GM10847 (cell line): ENCODE data around the gene CDHR2.

Experiments used
- POLR2A ChIP-seq: IDR thresholded peaks from 2 replicates; pipeline ENCODE4 v1.6.1; 2011; ENCODE audit not compliant: insufficient read length; ENCODE audit errors: extremely low read depth

Gene CDHR2

DNA sequence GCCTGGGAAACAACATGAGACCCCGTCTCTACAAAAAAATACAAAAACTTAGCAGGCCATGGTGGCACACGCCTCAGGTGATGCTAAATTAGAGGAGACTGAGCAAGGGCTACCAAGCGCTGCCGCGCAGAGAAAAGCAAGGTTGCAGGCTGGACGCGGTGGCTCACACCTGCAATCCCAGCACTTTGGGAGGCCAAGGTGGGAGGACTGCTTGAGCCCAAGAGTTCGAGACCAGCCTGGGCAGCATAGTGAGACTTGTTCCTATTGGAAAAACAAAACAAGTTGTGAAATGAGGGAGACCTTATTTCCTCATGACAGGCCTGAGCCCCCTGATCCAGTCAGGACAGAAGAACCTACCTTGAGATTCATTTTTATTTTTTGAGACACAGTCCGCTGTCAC lies 23.5 kb upstream of the CDHR2 start:
- TF ChIP-seq POLR2A = no peak

DNA sequence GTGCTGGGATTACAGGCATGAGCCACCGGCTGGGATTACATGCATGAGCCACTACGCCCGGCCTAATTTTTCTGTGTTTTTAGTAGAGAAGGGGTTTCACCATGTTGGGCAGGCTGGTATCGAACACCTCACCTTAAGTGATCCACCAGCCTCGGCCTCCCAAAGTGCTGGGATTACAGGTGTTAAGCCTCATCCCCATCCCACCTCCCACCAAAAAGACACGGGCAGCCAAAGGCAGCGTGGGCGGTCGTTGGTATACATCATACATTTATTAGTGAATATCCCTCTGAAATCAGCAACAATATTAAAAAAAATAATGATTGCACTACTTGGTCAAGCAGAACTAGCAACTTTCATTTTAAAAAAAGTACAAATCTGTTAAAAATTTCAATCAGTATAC lies 22.7 kb upstream of the CDHR2 start:
- no peak for TF ChIP-seq POLR2A

DNA sequence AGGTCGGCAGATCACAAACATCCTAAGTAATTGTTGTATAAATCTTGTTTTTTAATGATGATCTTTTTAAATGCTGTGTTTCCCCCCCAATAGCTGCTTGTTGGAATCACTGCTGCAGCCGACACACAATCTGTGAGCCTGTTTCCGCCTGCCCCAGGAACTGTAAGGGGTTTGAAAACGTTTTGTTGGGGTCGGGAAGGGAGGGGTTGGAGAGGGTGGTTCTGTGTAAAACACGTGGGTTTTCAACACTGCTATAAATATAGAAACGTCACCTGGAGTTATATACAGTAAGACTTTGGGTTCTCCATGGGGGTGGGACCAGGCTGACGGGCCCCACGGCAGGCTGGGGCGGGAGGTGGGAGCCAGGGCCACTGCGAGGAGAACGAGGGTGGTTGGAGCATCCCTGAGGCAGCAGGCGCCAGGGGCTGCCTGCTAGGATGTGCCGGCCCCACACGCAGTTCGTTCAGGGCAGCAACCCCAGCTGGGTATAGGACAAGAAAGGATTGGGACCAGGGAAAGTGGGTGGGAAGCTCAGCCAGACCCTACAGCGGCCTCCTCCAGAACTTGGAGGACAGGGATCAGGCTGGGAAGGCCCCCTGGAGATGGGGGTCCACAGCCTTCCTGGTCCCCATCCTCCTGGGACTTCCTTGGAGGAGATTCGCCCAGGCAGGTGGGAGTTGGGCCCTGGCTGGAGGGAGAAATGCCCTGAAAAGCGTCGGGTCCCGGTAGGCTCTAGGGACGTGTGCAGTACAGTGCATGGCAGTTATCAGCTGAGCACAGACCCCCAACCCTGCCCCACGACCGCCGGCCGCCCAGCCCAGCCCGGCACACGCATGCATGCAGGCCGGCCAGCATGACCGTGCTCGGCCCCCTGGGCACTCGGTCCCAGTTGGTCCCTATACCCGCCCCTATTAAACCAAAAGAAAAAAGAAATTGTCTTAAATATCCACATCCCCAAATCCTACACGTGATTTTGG lies 21.6 kb upstream of the CDHR2 start:
- no peak for TF ChIP-seq POLR2A

DNA sequence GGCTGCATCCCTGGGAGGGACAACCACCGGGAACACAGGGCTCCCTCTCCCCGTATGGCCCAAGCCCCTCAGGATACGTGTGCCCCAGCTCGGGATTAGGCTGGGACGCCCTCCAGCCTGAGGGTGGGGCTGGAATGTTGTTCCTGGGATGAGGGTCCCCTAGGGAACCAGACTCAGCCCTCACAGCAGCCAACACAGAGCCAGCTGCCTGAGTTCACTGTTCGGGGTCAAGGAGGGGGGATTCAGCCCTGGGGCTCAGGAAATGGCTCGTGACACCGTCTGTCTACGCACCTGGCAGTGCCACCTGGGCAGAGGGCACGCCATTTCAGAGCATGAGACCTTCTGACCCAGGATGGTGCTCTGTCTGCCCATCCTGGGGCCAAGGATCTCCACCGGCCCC lies 20.8 kb upstream of the CDHR2 start:
- TF ChIP-seq POLR2A = no peak

DNA sequence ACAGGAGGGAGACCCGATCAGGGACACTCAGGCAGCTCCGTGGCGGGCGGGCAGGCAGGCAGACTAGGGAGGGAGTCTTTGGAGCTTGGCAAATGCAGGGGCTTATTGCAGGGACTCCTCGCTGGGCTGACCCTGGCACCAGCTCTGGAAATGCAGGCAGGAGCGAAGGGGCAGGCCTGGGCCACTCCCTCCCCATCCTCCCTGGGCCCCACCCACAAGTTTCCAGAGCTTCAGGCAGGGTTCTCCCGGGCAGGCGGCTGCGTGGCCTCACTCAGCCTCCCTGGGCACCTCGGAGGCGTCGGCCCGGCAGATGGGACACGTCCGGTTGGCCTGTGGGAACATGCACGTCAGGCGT lies 20.4 kb upstream of the CDHR2 start:
- TF ChIP-seq POLR2A = no peak

DNA sequence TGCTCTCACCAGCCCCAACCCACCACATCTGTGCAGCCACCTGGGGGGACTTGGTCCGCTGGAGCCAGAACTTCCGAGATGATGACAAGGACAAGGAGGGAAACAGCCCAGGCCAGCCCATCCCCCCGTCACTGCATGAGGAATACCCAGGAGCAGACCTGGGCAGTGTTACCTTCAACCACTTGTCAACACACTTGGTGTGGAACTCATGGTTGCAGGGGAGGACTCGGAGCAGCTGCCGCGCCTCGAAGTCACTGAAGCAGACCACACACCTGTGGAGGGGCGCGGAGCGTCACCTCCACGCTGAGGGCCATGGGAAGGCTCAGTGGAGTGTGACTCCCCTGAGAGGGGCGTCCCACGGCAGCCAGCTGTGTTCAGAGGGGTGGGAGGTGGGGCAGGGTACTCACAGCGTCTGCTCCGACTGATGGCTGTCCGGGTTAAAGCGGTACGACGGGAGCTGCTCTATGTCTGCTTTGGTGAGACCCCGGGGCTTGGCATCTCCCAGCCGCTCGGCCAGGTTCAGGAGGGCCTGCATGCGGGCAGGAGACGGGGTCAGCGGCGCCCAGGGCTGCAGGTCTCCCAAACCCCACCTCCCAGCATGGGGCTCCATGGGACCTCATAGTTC lies 19.9 kb upstream of the CDHR2 start:
- no peak for TF ChIP-seq POLR2A

DNA sequence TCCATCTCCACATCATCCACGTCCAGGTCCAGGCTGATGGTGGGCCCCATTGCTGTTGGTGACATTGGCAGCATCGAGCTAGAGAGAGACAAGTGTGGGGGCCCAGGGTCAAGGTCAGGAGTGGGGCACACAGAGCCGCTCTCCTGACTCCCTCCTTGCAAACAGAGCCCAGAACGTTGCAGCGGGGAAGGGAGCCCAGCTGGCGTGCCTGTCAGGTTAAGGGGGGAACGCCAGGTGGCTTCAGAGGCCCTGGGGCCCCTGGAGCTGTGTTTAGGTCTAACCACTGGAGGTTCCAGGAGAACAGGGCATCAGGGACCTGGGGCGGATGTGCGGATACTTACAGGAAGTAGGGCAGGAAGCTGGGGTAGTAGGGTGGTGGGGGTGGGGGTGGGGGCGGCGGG lies 19.4 kb upstream of the CDHR2 start:
- no peak for TF ChIP-seq POLR2A

DNA sequence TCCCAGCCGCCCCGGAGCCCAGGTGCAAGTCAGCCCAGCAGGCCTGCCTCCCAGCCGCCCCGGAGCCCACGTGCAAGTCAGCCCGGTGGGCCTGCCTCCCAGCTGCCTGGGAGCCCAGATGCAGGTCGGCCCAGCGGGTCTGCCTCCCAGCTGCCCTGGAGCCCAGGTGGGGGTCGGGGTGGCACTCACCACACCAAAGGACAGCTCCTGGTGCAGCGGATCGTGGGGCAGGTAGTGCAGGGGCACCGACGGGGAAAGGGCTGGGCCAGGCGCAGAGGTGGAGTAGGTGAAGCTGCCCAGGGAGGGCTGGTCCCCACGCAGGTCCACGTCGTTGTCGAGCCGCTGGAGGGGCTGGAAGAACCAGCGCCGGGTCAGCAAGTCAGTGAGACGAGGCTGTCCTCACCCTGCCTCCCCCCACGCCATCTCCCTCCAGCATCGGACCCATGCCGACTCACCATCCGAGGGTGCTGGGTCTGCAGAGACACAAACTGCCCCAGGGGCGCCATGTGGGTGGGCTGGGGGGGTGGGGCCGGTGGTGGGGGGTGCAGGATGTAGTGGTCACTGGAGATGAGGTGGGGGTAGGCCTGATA lies 18.7 kb upstream of the CDHR2 start:
- TF ChIP-seq POLR2A = no peak

DNA sequence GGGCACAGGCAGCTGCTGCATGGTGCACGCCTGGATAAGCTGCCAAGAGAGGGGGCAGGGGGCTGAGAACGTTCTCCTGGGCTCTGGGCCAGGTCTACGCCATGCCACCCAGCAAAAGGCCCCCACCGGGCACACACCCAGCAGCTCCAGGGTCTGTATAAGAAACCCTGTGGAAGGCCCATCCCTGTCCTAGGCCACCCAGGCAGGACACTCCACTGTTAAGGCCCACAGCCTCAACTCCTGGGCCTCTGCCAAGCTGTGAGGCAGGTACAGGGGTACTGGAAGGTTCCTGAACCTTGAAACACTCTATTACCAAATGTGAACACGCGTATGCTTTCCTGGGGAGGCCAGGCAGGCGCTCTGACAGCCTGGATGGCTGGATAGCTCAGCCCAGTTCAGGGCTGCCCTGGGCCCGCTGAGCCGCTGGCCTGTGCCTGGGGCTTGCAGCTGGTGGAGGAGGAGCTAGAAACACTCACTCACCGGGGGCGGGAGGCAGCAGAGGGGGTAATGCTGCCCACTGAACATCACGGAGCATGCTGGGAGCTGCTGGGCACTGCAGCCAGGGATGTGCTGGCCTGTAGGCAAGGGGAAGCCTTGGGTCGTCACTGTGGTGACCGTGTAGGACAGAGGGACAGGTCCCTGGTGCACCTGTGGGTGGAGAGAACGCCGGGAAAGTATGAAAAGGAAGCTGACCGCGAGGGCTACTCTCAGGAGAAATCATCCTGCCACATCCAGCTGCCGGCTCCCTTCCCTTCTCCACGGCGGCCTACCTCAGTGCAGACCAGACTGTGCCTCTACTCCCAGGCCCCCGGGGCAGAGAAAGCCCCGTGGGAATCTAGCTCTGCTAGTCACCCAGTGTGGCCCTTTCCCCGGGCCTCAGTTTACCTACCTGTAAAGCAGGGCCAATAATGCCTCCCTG lies 17.9 kb upstream of the CDHR2 start:
- no peak for TF ChIP-seq POLR2A

DNA sequence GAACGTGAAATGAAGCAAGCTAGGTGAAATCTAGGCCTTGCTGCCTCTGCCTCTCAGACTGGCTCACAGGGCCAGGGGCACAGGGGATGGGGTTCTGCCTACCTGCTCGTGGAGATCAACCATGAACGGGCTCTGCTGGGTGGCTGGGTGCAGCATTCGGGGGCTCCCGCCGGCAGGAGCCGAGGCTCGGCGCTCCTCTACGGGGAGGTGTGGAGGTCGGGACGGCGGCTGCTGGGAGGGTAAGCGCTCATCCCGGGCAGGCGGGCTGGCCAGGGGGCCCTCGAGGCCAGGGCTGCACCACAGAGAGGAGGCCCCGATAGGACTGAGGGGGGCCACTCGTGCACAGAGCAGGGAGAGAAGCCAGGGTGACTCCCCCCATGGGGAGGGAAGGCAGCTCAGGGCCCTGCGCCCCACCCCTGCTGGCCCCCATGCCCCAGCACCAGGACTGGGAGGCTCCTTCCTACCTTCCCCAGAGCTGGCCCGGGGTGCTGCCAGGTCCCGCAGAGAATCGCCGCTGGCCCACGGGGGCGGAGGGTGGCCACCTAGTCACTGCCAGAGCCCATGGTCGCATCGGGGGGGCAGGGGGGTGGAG lies 17.1 kb upstream of the CDHR2 start:
- TF ChIP-seq POLR2A = no peak

DNA sequence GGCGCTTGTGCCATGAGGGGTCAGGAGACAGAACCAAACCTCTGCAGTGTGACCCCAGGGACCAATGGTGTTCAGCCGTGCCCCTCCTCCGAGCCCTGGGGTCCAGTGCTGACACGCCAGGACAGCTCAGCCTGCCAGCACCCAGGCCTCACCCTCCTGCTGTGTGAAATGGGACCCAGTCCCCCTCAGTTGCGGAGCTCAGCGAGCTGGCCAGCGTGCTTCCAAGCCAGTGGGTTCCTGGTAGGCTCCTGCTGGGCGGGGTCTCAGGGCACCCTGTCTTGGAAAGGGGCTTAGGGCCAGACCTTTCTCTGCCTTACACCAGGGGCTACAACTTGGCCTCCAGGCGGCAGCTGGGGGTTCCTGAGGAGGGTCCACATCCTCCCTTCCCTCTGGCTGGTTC lies 16.3 kb upstream of the CDHR2 start:
- no peak for TF ChIP-seq POLR2A

DNA sequence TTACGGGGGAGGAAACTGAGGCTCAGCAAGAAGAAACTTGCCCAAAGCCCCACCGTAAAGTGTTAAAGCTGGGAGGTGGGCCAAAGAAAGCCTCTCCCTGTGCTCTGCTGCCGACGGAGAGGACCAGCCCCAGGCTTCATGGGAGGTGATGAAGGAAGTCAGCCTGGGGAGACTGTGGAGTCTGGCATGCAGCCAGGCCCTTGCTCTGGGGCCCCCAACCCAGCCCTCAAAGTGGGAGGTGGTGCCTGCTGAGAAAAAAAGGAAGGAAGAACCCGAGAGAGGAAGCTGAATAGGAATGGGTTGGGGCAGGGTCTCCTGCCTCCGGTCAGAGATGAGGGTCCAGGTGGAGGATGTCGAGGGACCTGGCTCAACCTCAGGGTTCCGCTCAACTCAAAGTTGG lies 15.8 kb upstream of the CDHR2 start:
- no peak for TF ChIP-seq POLR2A

DNA sequence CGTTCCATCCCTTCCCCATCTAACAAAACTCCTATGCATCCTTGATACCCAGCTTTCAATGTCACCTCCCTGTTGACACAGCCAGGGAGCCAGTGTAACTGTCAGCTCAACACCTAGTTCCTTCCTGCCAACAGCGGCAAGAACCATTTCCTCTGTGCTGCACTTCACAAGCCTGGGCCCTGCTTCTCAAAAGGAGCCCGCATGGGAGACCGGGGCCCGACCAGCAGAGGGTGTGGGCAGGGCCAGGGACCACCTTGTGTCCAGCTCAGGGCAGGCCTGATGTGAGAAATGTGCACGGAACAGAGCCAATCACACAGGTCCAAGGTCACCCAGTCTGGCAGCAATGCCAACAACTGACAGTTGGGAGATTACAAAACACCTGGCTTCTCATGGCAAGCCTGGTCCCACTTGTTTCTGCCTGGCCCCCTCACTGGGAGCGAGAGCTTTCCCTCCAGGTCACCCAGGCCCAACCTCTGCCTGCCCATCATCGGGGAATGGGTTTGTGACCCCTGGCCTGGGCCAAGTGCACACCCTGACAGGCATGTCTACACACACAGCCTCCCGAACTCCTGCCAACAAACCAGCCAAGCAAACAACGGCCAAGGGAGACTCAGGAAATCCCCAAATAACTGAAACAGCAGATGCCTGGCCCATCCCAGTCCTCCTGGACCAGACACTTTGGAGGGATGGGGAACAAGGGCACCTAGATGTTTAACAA lies 15.1 kb upstream of the CDHR2 start:
- no peak for TF ChIP-seq POLR2A

DNA sequence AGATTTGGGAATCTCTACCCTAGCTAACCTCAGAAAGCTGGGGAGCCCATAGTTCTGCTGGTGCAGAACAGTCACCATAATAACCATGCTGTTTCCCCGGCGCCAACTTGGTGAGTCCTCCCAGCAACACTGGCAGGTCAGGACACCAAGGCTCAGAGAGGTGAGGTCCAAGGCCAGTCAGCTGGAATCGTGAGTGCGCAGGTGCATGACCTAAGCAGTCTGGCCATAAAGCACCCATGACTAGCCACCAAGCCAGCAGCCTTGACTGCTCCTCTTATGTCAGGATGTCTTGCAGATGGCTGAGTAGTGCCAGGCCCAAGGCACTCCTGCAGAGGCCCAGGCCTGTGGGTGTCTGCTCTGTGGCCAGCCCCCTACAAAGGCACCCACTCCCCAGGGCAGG lies 14.5 kb upstream of the CDHR2 start:
- TF ChIP-seq POLR2A = no peak
